Naive B cell (primary cell): ENCODE measurements around the gene GCNT1. TPM values are rescaled to one million over a fixed set of nuclear protein-coding genes. Genes with fewer than 3 reads are reported as not detected.

Experiments
- ATAC-seq, 2 donors: fragments of 150-1000 bp; cut with Tn5 transposase; 2 replicates each; pipeline ENCODE4 v1.10.0; 2021; ENCODE audit warnings: low read depth in 2 of 2, mild to moderate bottlenecking in 2 of 2, moderate library complexity in 2 of 2
- DNase-seq: peaks from one replicate; pipeline ENCODE4 v3.0.0; 2022
- H3K27ac Mint-ChIP-seq, 6 donors: one replicate each; pipeline ENCODE4 v1.8.0; 2020 to 2022; ENCODE audit warnings: mild to moderate bottlenecking in 6 of 6, mixed read lengths in 6 of 6, moderate library complexity in 5 of 6, inconsistent platforms in 2 of 6
- H3K27me3 Mint-ChIP-seq, 3 donors: one replicate each; pipeline ENCODE4 v1.8.0; 2021 to 2022; ENCODE audit warnings: mixed read lengths in 3 of 3, mild to moderate bottlenecking in 1 of 3
- H3K36me3 Mint-ChIP-seq, 2 donors: one replicate each; pipeline ENCODE4 v1.8.0; 2020 to 2022; ENCODE audit warnings: mixed read lengths in 2 of 2, inconsistent platforms in 1 of 2, mild to moderate bottlenecking in 1 of 2
- H3K4me1 Mint-ChIP-seq, 3 donors: one replicate each; pipeline ENCODE4 v1.8.0; 2020 to 2022; ENCODE audit warnings: mixed read lengths in 3 of 3, inconsistent platforms in 1 of 3, mild to moderate bottlenecking in 1 of 3, moderate library complexity in 1 of 3
- H3K4me3 Mint-ChIP-seq, 8 donors: one replicate each; pipeline ENCODE4 v1.8.0; 2020 to 2022; ENCODE audit warnings: mild to moderate bottlenecking in 8 of 8, mixed read lengths in 8 of 8, moderate library complexity in 8 of 8, inconsistent platforms in 2 of 8
- H3K9me3 Mint-ChIP-seq, 7 donors: one replicate each; pipeline ENCODE4 v1.8.0; 2020 to 2022; ENCODE audit warnings: mixed read lengths in 7 of 7, mild to moderate bottlenecking in 5 of 7, inconsistent platforms in 2 of 7, moderate library complexity in 1 of 7
- polyA plus RNA-seq, 6 donors: library from polyadenylated mRNA; unstranded; fragments of 300-500 nt; fragmentation: Illumina TruSeq; gene quantifications; one replicate each; pipeline ENCODE4 v1.2.3, GENCODE V29; 2021; ENCODE audit warnings: low read depth in 6 of 6

Gene GCNT1
- polyA plus RNA-seq, 6 donors from 2014 or later = 60.2 to 135 (median 78.5) TPM

GRCh38 chr9:76534026-76534425 is 75.0 kb downstream of the GCNT1 start:
- DNase-seq (no peak), ATAC-seq (no peak)
- H3K9me3 Mint-ChIP-seq = peaks cover 0 to under 1% (median 0%) of the 10 kb centered on the region in 7 donors
- H3K27ac Mint-ChIP-seq = no peak overlapping the region
- H3K36me3 Mint-ChIP-seq = peaks cover 6 to 11% of the 10 kb centered on the region in 2 donors
- H3K27me3 Mint-ChIP-seq = no peaks in the 10 kb centered on the region
- H3K4me1 Mint-ChIP-seq = peaks cover 12 to 35% (median 27%) of the 10 kb centered on the region in 3 donors
- no peak overlapping the region for H3K4me3 Mint-ChIP-seq

GRCh38 chr9:76537150-76537646 is 78.2 kb downstream of the GCNT1 start:
- H3K9me3 Mint-ChIP-seq = no peaks in the 10 kb centered on the region
- H3K27ac Mint-ChIP-seq = no peak overlapping the region
- ATAC-seq (no peak), DNase-seq (no peak)
- H3K4me1 Mint-ChIP-seq = peaks cover 9 to 24% (median 18%) of the 10 kb centered on the region in 3 donors
- H3K4me3 Mint-ChIP-seq = no peak overlapping the region
- H3K36me3 Mint-ChIP-seq = peaks cover 4 to 7% of the 10 kb centered on the region in 2 donors
- H3K27me3 Mint-ChIP-seq = no peaks in the 10 kb centered on the region

- H3K27ac Mint-ChIP-seq = no peak overlapping the region
- DNase-seq = no peak
- peaks cover 0 to 4% (median 0%) of the 10 kb centered on the region in 7 donors for H3K9me3 Mint-ChIP-seq
- H3K36me3 Mint-ChIP-seq = peaks cover 4 to 7% of the 10 kb centered on the region in 2 donors
- H3K4me1 Mint-ChIP-seq = peaks cover 2 to 17% (median 4%) of the 10 kb centered on the region in 3 donors
- ATAC-seq = no peak
- no peak overlapping the region for H3K4me3 Mint-ChIP-seq
- H3K27me3 Mint-ChIP-seq = no peaks in the 10 kb centered on the region
Observed at GRCh38 chr9:76539180-76539579, 80.2 kb downstream of the GCNT1 start.

- Mint-ChIP-seq H3K9me3 (peaks cover 0 to 5% (median 0%) of the 10 kb centered on the region in 7 donors), H3K4me3 (no peak overlapping the region), H3K4me1 (peaks cover 6 to 29% (median 6%) of the 10 kb centered on the region in 3 donors), H3K36me3 (peaks cover 7 to 8% of the 10 kb centered on the region in 2 donors), H3K27me3 (no peaks in the 10 kb centered on the region), H3K27ac (peak overlapping the region in 2 of 6 donors; percentile 0 to 82)
- DNase-seq (no peak), ATAC-seq (no peak)
Observed at GRCh38 chr9:76542360-76542759, 83.4 kb downstream of the GCNT1 start.

GRCh38 chr9:76545191-76545590 is 86.2 kb downstream of the GCNT1 start:
- DNase-seq (no peak), ATAC-seq (no peak)
- Mint-ChIP-seq H3K36me3 (peaks cover 5% of the 10 kb centered on the region in 2 donors), H3K4me1 (peaks cover 6 to 23% (median 6%) of the 10 kb centered on the region in 3 donors), H3K4me3 (no peak overlapping the region), H3K9me3 (peaks cover 0 to 5% (median 0%) of the 10 kb centered on the region in 7 donors), H3K27ac (no peak overlapping the region), H3K27me3 (no peaks in the 10 kb centered on the region)

GRCh38 chr9:76552181-76552580 is 93.2 kb downstream of the GCNT1 start:
- Mint-ChIP-seq H3K4me1 (no peaks in the 10 kb centered on the region), H3K4me3 (no peak overlapping the region), H3K36me3 (peaks cover 4 to 9% of the 10 kb centered on the region in 2 donors), H3K27ac (no peak overlapping the region), H3K9me3 (peaks cover 0 to 2% (median 0%) of the 10 kb centered on the region in 7 donors), H3K27me3 (no peaks in the 10 kb centered on the region)
- no peak for DNase-seq
- no peak for ATAC-seq

- ATAC-seq (no peak), DNase-seq (no peak)
- H3K36me3 Mint-ChIP-seq = peaks cover 0 to 9% of the 10 kb centered on the region in 2 donors
- H3K9me3 Mint-ChIP-seq = peaks cover 0 to under 1% (median 0%) of the 10 kb centered on the region in 7 donors
- H3K4me1 Mint-ChIP-seq = peaks cover under 1 to 3% (median under 1%) of the 10 kb centered on the region in 3 donors
- peak overlapping the region in 2 of 6 donors; percentile 3 to 83 for H3K27ac Mint-ChIP-seq
- no peaks in the 10 kb centered on the region for H3K27me3 Mint-ChIP-seq
- no peak overlapping the region for H3K4me3 Mint-ChIP-seq
Observed at GRCh38 chr9:76552751-76553455, 93.9 kb downstream of the GCNT1 start.

GRCh38 chr9:76553680-76554079 is 94.7 kb downstream of the GCNT1 start:
- ATAC-seq (no peak), DNase-seq (no peak)
- Mint-ChIP-seq H3K27me3 (no peaks in the 10 kb centered on the region), H3K4me3 (no peak overlapping the region), H3K27ac (no peak overlapping the region), H3K4me1 (peaks cover 9 to 10% (median 9%) of the 10 kb centered on the region in 3 donors), H3K36me3 (peaks cover 0 to 9% of the 10 kb centered on the region in 2 donors), H3K9me3 (peaks cover 0 to 2% (median 0%) of the 10 kb centered on the region in 7 donors)

Other genes starting within 250 kb of the GCNT1 start
- 10 to 100 TPM; 18.5 to 32.9 (median 22.2) TPM for gene RFK, start 64.8 kb upstream of the GCNT1 start, polyA plus RNA-seq